ENCODE measurements around the gene FRMD4A. TPM values are rescaled to one million over a fixed set of nuclear protein-coding genes. Genes with fewer than 3 reads are reported as not detected.

The FRMD4A gene
- total and polyA plus RNA-seq, 8 donors: 6.9 to 25.3 (median 11.3) TPM

DNA sequence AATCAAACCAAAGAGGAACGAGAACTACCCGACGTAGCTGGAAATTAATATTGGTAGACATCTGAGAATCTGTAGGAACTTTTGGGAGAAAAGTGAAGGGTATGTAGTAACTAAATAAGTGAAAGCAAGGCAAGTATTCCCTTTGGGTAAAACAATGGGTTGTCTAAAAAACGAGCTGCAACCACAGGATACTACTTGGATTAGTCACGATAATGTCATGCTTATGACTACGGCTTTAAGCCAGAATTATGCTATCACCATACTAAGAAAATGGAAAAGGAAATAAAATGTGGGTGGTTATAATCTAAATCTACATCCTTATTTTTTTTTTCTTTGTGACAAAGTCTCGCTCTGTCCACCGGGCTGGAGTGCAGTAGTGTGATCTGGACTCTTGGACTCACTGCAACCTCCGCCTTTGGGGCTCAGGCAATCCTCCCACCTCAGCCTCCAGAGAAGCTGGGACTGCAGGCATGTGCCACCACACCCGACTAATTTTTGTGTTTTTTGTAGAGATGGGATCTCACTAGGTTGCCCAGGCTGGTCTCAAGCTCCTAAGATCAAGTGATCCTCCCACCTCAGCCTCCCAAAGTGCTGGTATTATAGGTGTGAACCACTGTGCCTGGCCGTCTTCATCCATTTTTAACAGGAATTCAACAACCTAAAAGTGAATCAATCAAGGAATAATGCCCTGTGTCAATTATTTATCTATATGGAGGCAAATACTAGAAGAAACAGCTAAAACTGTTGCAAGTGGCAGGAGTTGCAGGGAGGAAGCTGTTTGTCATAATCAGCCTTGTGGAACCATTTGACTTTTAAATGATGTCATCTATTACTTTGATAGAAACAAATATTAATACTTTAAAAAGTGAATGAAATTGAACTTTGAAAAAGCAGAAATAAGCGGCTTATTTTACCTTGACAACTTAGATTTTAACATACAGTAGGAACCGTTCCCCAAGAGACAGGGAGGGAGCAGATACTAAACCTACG is 554.6 kb downstream of the FRMD4A start:
- peaks cover 0 to 7% (median 0%) of the 10 kb centered on the region in 4 donors for H3K4me1 ChIP-seq
- H3K36me3 ChIP-seq: no peaks in the 10 kb centered on the region
- 85 to 88% (median 86%) methylated on average over 14 of the region's 14 CpGs for WGBS, 5 donors
- no peak overlapping the region for H3K4me3 ChIP-seq
- intact Hi-C loops (cut with DNase I; ENCODE audit: low total_unique reads): loop anchor here (5.0 kb wide), 1 partner anchor 114 kb away; no protein-coding TSS in a partner anchor
- no peak for DNase-seq
- no peak for TF ChIP-seq POLR2AphosphoS5 (IDR thresholded peaks at IDR 0.05)
- no peak for TF ChIP-seq POLR2A (IDR thresholded peaks at IDR 0.05)
- TF ChIP-seq EP300 (IDR thresholded peaks at IDR 0.05): no peak
- TF ChIP-seq, protein P1, sequence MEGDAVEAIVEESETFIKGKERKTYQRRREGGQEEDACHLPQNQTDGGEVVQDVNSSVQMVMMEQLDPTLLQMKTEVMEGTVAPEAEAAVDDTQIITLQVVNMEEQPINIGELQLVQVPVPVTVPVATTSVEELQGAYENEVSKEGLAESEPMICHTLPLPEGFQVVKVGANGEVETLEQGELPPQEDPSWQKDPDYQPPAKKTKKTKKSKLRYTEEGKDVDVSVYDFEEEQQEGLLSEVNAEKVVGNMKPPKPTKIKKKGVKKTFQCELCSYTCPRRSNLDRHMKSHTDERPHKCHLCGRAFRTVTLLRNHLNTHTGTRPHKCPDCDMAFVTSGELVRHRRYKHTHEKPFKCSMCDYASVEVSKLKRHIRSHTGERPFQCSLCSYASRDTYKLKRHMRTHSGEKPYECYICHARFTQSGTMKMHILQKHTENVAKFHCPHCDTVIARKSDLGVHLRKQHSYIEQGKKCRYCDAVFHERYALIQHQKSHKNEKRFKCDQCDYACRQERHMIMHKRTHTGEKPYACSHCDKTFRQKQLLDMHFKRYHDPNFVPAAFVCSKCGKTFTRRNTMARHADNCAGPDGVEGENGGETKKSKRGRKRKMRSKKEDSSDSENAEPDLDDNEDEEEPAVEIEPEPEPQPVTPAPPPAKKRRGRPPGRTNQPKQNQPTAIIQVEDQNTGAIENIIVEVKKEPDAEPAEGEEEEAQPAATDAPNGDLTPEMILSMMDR (IDR thresholded peaks at IDR 0.05): no peak
- H3K27me3 ChIP-seq: no peaks in the 10 kb centered on the region
- no peaks in the 10 kb centered on the region for H3K9me3 ChIP-seq
- H3K27ac ChIP-seq: no peak overlapping the region

DNA sequence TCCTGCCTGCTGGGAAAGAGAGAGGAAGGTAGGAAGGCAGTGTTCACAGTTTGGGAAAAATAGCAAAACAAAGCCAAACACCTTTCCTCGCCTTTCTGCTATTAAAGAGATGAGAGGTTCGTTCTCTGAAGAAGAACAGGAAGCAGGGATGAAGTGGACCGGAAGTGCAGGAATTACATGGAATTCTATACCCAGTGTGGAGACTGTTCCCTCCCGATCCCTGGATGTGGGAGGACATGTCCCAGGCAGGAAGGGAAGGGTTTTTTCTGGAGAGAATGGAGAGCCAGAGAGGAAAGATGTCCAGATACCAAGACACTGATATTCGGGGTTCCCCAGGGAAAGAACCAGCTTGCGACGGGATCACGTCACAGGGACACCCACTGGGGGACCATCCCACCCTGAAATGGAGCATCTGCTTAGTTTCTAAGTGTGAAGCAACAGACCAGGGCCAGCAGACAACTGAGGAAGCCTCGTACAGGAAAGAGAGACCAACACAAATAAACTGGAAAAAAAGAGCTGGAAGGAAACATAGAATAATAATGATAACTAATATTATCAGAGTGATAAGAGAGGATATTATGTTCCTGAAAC is 556.3 kb downstream of the FRMD4A start:
- no peaks in the 10 kb centered on the region for H3K36me3 ChIP-seq
- no peaks in the 10 kb centered on the region for H3K9me3 ChIP-seq
- peaks cover 0 to 7% (median 0%) of the 10 kb centered on the region in 4 donors for H3K4me1 ChIP-seq
- no peak overlapping the region for H3K4me3 ChIP-seq
- H3K27ac ChIP-seq: no peak overlapping the region
- WGBS, 5 donors: 70 to 81% (median 72%) methylated on average over 9 of the region's 9 CpGs
- no peaks in the 10 kb centered on the region for H3K27me3 ChIP-seq
- intact Hi-C loops (cut with DNase I; ENCODE audit: low total_unique reads): no loop called here
- TF ChIP-seq, protein P1 (IDR thresholded peaks at IDR 0.05): no peak
- TF ChIP-seq EP300 (IDR thresholded peaks at IDR 0.05) (no peak), POLR2AphosphoS5 (IDR thresholded peaks at IDR 0.05) (no peak), POLR2A (IDR thresholded peaks at IDR 0.05) (no peak)
- no peak for DNase-seq

DNA sequence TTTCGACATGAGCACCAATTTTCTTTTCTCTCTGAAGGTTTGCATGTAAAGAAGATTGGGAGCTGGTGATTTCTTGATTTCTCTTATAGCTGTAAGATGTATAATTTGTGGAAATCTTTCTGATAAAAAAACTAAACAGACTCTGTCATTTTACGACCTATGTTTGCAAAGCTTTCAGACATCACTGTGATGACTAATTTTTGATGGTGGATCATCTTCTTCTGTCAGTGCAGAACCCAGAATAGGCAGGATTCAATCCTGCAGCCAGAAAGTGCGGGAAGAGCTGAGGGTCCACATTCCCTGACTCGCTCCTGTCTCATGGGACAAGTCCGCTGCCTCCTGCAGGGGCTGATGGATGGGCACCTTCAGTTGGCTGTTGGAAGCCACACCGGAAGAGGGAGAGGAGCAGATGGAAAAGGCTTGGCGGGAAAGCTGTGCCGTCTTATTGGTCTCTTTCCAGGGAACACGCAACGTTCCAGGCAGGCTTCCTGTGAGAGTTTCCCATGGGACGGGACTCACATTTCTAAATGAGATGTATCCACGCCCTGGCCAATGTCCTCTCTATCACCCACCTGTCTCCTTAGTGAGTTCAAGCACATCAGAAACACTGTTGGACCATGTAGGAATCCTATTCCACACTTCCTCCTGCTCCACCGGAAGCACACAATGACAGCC is 557.1 kb downstream of the FRMD4A start:
- no peak overlapping the region for H3K4me3 ChIP-seq
- H3K27me3 ChIP-seq: no peaks in the 10 kb centered on the region
- peaks cover 0 to 7% (median 0%) of the 10 kb centered on the region in 4 donors for H3K4me1 ChIP-seq
- no peaks in the 10 kb centered on the region for H3K36me3 ChIP-seq
- no peak for DNase-seq
- 74 to 83% (median 81%) methylated on average over 13 of the region's 13 CpGs for WGBS, 5 donors
- H3K27ac ChIP-seq: no peak overlapping the region
- H3K9me3 ChIP-seq: no peaks in the 10 kb centered on the region
- TF ChIP-seq, protein P1 (IDR thresholded peaks at IDR 0.05): no peak
- TF ChIP-seq EP300 (IDR thresholded peaks at IDR 0.05) (no peak), POLR2AphosphoS5 (IDR thresholded peaks at IDR 0.05) (no peak), POLR2A (IDR thresholded peaks at IDR 0.05) (no peak)
- intact Hi-C loops (cut with DNase I; ENCODE audit: low total_unique reads): no loop called here

DNA sequence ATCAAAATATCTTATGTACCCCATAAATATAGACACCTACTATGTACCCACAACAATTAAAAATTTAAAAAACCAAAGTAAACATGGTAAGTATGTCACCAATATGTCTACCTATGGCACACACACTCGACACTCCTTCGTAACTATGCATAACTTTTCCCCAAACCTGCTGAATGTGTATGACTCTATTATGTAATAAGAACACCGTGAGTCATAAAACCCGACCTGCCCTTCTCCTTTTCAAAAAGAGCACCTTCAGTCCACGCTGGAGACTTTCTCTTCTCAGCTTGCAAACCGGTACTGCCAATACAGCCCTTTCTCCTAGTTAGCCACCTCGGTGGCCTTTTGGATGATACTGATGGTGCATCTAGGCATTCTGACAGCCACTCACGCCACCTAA is 557.7 kb downstream of the FRMD4A start:
- Histone ChIP-seq H3K4me1 (peaks cover 0 to 4% (median 0%) of the 10 kb centered on the region in 4 donors), H3K36me3 (no peaks in the 10 kb centered on the region), H3K27me3 (no peaks in the 10 kb centered on the region), H3K4me3 (no peak overlapping the region), H3K27ac (no peak overlapping the region), H3K9me3 (no peaks in the 10 kb centered on the region)
- no peak for TF ChIP-seq POLR2AphosphoS5 (IDR thresholded peaks at IDR 0.05)
- TF ChIP-seq, protein P1 (IDR thresholded peaks at IDR 0.05): no peak
- TF ChIP-seq POLR2A (IDR thresholded peaks at IDR 0.05): no peak
- no peak for TF ChIP-seq EP300 (IDR thresholded peaks at IDR 0.05)
- intact Hi-C loops (cut with DNase I; ENCODE audit: low total_unique reads): no loop called here
- no peak for DNase-seq
- 70 to 81% (median 72%) methylated on average over 8 of the region's 8 CpGs for WGBS, 5 donors

Data from stomach (tissue), 9 donors.